Nephron progenitor cell (in vitro differentiated cells): ENCODE measurements around the gene VIPR1.

ENCODE experiments used
- DNase-seq: peaks from one replicate; pipeline ENCODE4 v3.0.0; 2021
- H3K27ac Mint-ChIP-seq: 2 replicates; pipeline ENCODE4 v1.8.0; 2021; ENCODE audit warnings: mild to moderate bottlenecking, moderate library complexity, mixed read lengths
- H3K27me3 Mint-ChIP-seq: 2 replicates; pipeline ENCODE4 v1.8.0; 2021; ENCODE audit warnings: mild to moderate bottlenecking, low read depth, mixed read lengths; ENCODE audit not compliant: poor library complexity
- H3K36me3 Mint-ChIP-seq: 2 replicates; pipeline ENCODE4 v1.8.0; 2021; ENCODE audit warnings: low read depth, mixed read lengths
- H3K4me1 Mint-ChIP-seq: 2 replicates; pipeline ENCODE4 v1.8.0; 2021; ENCODE audit warnings: mixed read lengths
- H3K4me3 Mint-ChIP-seq: 2 replicates; pipeline ENCODE4 v1.8.0; 2021; ENCODE audit warnings: mild to moderate bottlenecking, moderate library complexity, mixed read lengths
- H3K9me3 Mint-ChIP-seq: 2 replicates; pipeline ENCODE4 v1.8.0; 2021; ENCODE audit warnings: mild to moderate bottlenecking, moderate library complexity, mixed read lengths
- TF ChIP-seq, protein P1 (sequence below): fragments of 200-600 bp; sonication (generic); IDR thresholded peaks from 2 replicates; pipeline ENCODE4 v1.5.0; 2021; ENCODE audit warnings: antibody characterized with exemption

The VIPR1 gene

DNA sequence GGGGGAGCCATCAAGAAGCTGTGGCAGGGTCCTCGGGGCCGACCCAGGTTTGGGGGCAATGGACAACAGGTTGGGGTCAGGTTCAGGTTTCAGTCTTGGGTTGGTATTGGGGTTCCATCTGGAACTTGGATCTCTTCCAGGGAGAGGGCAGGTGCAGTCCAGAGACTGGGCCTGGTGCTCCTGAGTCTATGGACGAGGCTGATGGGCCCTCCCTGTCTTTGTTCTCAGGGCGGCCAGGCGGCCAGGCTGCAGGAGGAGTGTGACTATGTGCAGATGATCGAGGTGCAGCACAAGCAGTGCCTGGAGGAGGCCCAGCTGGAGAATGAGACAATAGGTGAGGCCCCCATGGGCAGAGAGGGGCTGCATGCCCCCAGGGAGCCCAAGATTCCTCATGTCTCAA lies 11.1 kb downstream of the VIPR1 start:
- no peak overlapping the region for H3K27ac Mint-ChIP-seq

DNA sequence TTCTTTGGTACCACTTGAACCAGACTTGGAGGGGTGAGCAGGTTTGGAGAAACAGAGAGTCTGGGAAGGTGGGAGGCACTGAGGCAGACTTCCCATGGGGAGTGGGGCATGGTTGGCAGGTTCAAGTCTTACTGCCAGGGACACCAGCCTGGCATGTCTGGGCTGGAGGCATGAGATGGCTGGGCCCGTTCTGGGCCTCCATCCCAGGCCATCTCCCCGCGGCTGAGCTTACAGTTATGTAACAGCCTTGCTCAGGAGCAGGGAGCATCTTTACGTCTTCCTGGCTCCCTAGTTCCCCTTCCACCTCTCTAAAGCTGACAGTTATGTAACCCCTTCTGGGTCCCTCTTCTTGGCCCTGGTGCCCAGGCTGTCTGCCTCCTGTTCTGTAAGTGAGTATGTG lies 12.4 kb downstream of the VIPR1 start:
- Mint-ChIP-seq H3K36me3 (no peaks in the 10 kb centered on the region), H3K4me3 (no peak overlapping the region), H3K9me3 (no peaks in the 10 kb centered on the region), H3K4me1 (peaks cover 3% of the 10 kb centered on the region), H3K27ac (no peak overlapping the region), H3K27me3 (peaks cover 17% of the 10 kb centered on the region)
- no peak for DNase-seq
- TF ChIP-seq, protein P1, sequence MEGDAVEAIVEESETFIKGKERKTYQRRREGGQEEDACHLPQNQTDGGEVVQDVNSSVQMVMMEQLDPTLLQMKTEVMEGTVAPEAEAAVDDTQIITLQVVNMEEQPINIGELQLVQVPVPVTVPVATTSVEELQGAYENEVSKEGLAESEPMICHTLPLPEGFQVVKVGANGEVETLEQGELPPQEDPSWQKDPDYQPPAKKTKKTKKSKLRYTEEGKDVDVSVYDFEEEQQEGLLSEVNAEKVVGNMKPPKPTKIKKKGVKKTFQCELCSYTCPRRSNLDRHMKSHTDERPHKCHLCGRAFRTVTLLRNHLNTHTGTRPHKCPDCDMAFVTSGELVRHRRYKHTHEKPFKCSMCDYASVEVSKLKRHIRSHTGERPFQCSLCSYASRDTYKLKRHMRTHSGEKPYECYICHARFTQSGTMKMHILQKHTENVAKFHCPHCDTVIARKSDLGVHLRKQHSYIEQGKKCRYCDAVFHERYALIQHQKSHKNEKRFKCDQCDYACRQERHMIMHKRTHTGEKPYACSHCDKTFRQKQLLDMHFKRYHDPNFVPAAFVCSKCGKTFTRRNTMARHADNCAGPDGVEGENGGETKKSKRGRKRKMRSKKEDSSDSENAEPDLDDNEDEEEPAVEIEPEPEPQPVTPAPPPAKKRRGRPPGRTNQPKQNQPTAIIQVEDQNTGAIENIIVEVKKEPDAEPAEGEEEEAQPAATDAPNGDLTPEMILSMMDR: no peak

More for the DNA sequence above, 11.1 kb downstream of the VIPR1 start:
- Mint-ChIP-seq H3K9me3 (no peaks in the 10 kb centered on the region), H3K4me3 (no peak overlapping the region), H3K4me1 (peaks cover 7% of the 10 kb centered on the region), H3K36me3 (no peaks in the 10 kb centered on the region), H3K27me3 (peaks cover 17% of the 10 kb centered on the region)
- TF ChIP-seq, protein P1: no peak
- DNase-seq: no peak

DNA sequence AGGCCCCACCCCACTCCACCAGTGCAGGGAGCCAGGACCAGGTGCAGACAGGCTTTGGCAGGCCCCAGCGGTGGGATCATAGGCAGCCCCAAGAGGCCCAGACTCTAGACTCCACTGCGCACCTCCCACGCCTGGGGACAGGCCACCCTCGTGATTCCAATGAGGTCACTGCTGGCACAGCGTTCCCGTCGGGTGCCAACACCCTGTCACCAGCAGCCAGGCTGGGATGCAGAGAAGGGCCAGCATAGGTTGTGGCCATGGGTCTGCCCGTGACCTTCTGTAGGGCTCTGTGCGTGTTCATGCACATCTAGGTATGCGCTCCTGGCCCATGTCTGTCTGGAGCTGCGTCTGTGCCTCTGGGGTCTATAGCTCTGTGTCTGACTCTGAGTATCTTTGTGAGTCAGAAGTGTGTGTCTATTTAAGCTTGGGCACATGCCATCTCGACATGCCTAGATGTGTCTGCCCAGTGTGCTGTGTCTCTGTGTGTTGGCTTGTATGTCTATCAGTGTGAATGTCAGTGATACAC lies 13.0 kb downstream of the VIPR1 start:
- H3K27ac Mint-ChIP-seq: no peak overlapping the region

DNA sequence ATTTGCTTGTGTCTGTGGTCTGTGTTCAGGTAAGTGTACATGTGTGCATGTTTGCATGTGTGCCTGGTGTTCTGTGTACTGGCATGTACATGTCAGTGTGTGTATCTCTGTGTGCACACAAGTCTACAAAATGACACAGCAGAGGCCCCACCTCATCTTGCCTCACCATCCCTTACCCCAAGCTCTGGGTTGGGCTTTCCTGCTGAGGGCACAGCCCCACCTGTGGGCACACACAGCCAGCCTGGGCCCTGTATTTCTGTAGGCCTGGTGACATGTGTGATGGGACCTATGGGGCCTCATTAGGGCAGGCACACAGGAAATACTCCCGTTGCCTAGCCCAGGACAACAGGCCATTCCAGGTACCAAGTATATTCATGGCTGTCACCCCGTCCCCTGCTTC lies 13.5 kb downstream of the VIPR1 start:
- Mint-ChIP-seq H3K4me3 (no peak overlapping the region), H3K27ac (no peak overlapping the region), H3K4me1 (peaks cover 8% of the 10 kb centered on the region), H3K36me3 (no peaks in the 10 kb centered on the region), H3K9me3 (no peaks in the 10 kb centered on the region), H3K27me3 (peaks cover 11% of the 10 kb centered on the region)
- no peak for DNase-seq
- TF ChIP-seq, protein P1: no peak

More for the DNA sequence above, 13.0 kb downstream of the VIPR1 start:
- Mint-ChIP-seq H3K4me3 (no peak overlapping the region), H3K9me3 (no peaks in the 10 kb centered on the region), H3K27me3 (peaks cover 16% of the 10 kb centered on the region), H3K4me1 (peaks cover 8% of the 10 kb centered on the region), H3K36me3 (no peaks in the 10 kb centered on the region)
- DNase-seq: no peak
- TF ChIP-seq, protein P1: no peak

DNA sequence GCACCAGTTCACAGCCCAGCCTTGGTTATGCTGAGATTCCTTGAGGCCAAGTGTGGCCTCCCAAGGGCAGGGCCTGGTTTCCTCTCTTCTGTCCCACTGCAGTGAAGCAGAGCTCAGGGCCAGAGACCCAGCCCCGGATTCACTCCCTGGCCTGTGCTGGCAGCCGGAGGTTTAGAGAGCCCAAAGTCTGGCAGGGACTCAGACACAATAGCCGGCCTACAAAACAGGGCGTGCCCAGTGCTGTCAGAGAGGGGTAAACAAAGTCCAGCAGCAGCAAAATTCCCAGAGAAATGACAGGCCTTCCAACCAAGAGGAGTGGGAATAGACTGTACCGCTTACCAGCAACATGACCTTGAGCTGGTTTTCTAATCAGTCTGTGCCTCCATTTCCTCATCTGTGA lies 14.0 kb downstream of the VIPR1 start:
- Mint-ChIP-seq H3K4me1 (peaks cover 8% of the 10 kb centered on the region), H3K27ac (no peak overlapping the region), H3K36me3 (no peaks in the 10 kb centered on the region), H3K9me3 (no peaks in the 10 kb centered on the region), H3K4me3 (no peak overlapping the region), H3K27me3 (peaks cover 8% of the 10 kb centered on the region)
- no peak for DNase-seq
- TF ChIP-seq, protein P1: no peak

DNA sequence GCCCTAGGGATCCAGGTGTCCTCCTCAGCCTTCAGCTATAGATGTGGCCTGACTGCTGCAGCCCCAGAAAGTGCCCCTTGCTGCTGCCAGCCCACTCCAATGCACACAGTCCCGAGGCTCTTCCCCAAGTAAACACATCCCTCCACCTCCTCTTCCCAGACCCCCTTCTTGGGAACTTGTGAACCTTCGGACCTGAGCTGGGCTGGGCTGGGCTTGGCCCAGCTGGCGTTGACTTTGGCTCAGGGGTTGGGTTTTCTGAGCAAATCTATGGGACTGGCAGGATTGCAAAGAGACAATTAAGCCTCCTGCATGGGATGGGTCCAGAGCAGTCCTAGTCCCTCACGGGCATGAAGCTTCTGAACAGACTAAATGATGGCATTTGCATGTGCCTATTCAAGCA lies 14.7 kb downstream of the VIPR1 start:
- peaks cover 4% of the 10 kb centered on the region for H3K27me3 Mint-ChIP-seq
- DNase-seq: no peak

More for the DNA sequence above, 14.7 kb downstream of the VIPR1 start:
- no peaks in the 10 kb centered on the region for H3K36me3 Mint-ChIP-seq
- no peaks in the 10 kb centered on the region for H3K9me3 Mint-ChIP-seq
- H3K4me1 Mint-ChIP-seq: peaks cover 8% of the 10 kb centered on the region
- H3K4me3 Mint-ChIP-seq: no peak overlapping the region
- TF ChIP-seq, protein P1: no peak
- H3K27ac Mint-ChIP-seq: no peak overlapping the region
